OCI-LY3 (cell line): ENCODE results near the gene MPZL1.

Experiments
- EZH2phosphoT487 ChIP-seq: fragments of 200-600 bp; shearing (Covaris generic); IDR thresholded peaks from 2 replicates; pipeline ENCODE4 v1.6.1; 2018; ENCODE audit warnings: antibody characterized with exemption, mixed run types, low read depth
- TF ChIP-seq, protein P1 (sequence below): fragments of 200-600, 300-600 bp; sonication (generic); IDR thresholded peaks from 2 replicates; pipeline ENCODE4 v1.5.1; 2014; ENCODE audit warnings: antibody characterized with exemption, low read length, low read depth

DNA sequence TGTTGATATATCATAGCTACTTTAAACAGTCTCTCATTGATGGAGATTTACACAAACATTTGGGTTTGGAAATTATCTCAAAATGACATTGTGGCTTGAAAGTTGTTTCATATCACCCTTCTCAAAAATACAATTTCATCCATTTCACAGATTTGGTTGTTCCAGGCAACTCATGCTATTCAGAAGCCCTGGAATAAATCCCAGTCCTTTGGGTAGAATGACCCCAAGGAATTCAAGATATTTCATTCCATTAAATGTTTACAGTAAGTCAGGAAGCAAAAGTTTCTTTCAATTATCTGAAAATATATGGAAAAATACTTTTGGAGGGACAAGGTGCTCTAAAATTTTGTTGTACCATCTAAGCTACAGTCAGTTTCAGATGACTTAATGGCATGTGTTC is 27.1 kb downstream of the MPZL1 start:
- TF ChIP-seq, protein P1, sequence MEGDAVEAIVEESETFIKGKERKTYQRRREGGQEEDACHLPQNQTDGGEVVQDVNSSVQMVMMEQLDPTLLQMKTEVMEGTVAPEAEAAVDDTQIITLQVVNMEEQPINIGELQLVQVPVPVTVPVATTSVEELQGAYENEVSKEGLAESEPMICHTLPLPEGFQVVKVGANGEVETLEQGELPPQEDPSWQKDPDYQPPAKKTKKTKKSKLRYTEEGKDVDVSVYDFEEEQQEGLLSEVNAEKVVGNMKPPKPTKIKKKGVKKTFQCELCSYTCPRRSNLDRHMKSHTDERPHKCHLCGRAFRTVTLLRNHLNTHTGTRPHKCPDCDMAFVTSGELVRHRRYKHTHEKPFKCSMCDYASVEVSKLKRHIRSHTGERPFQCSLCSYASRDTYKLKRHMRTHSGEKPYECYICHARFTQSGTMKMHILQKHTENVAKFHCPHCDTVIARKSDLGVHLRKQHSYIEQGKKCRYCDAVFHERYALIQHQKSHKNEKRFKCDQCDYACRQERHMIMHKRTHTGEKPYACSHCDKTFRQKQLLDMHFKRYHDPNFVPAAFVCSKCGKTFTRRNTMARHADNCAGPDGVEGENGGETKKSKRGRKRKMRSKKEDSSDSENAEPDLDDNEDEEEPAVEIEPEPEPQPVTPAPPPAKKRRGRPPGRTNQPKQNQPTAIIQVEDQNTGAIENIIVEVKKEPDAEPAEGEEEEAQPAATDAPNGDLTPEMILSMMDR = no peak
- TF ChIP-seq EZH2phosphoT487 = no peak
